Suppressor macrophage treated with lipopolysaccharide for 4 hours (primary cell): ENCODE results near the gene PI16.
"Not testable (repeated sequence)": the region's sequence is repeated elsewhere in the genome, so short reads cannot be mapped to it uniquely, and the experiment has no call there.

Experiments
- DNase-seq: peaks from one replicate; pipeline ENCODE4 v3.0.0-alpha.2; 2020

The PI16 gene

DNA sequence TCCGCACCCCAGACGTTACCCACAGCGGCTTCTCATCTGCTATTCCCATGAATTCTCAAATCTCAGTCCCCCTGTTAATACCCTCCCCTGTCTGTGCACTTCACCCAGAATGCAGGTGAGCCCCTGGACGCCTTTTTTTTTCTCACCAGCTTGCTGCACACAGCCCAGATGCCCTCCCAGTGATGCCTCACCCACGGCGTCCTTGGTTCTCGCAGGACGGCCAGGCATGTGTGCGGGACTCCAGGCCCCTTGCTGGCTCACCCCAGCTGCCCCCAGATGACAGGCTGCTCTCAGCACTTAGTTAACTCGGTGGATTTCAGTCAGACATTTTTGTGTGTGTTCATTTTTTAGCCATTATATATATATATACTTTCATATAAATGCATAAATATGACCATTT is 25.4 kb upstream of the PI16 start:
- DNase-seq, result no peak

DNA sequence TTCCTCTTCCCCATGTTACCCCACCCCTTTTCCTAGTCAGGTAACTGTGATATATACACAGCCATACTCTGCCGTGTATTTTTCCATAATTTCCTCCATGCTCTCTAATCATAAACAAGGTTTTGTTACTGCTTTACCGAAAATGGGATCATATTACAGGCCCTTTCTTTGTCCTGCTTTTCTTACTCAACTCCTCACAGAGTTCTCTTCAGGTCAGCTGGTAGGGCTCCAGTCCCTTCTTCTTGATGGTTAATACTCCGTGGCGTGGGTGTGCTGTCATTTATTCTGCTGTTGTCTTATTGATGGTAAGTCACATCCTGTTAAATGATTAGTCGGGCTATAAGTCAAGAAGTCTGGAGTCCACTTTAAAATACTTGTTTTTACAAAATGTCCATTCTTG is 24.9 kb upstream of the PI16 start:
- no peak for DNase-seq

DNA sequence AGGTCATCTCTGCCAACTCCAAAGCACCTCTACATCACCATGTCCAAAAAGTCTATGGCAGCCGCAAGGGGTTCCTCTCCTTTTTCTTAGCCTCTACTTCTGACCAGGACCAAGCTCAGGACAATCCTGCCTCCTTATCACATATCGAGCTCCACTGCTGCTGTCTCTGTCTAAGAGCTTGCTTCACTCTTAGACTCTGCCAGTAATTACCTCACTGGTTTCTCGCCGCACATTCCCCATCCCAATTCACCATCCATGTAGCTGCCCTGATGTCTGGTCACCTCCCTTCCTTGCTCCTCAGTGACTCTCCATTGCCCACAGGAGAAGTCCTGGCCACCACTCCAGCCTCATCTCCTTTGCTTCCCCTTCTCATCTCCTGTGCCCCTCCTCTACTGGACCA is 24.1 kb upstream of the PI16 start:
- no peak for DNase-seq

- no peak for DNase-seq
Measured at GRCh38 chr6:36933102-36933501, 21.4 kb upstream of the PI16 start.

- no peak for DNase-seq
Measured at GRCh38 chr6:36933519-36933918, 21.0 kb upstream of the PI16 start.

DNA sequence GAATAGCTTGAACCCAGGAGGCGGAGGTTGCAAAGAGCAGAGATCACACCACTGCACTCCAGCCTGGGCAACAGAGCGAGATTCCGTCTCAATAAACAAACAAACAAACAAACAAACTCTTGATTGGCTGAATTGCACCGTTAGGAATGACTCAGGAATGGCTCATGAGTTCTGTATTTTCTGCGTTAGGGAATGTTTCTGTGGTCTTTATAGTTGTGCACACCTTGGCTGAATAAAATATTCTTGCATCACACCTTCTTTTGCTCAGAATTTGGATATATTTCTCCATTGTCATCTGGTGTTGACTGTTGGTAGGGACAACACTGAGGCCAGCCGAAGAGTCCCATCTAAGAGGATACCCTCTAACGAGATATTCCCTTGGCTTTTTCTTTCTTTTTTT is 19.6 kb upstream of the PI16 start:
- DNase-seq, result no peak

- DNase-seq, result no peak
Measured at GRCh38 chr6:36936824-36937223, 17.7 kb upstream of the PI16 start.

- DNase-seq, result no peak
Measured at GRCh38 chr6:36937896-36938295, 16.6 kb upstream of the PI16 start.

DNA sequence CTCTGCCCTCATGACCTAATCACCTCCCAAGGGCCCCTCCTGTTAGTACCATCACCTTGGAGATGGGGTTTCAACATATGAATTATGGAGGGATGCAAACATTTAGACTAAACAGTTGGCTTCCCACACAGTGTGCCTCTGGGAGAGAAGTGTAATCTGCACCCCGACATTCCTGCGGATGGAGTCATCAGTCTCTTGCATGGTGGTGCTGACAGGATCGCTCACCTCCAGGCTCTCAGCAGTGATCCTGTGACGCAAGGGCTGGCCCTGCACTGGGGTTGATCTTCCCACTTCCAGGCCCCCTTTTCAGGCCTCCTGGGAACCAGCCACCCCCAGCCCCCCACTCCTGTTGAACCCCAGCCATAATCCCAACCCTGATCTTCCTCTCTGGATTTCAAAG is 16.0 kb upstream of the PI16 start:
- no peak for DNase-seq

DNA sequence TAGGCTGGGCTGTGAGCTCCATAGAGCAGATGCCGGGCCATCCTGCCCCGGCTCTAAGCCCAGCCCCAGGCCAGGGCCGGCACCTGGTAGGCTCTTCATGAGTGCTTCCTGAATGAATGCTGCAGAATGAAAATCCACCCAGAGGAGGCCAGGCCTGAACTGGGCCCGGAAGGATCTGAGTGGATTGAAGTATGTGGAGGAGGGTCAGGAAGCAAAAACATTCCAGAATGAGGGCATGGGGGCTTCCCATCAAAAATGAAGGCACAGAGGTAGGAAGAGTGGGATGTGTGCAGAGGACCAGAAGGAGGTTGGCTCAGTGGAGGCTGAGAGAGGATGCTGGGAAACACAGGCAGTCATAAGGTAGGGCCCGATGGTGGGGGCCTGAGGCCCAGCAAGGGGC is 15.5 kb upstream of the PI16 start:
- not testable (repeated sequence) for DNase-seq

DNA sequence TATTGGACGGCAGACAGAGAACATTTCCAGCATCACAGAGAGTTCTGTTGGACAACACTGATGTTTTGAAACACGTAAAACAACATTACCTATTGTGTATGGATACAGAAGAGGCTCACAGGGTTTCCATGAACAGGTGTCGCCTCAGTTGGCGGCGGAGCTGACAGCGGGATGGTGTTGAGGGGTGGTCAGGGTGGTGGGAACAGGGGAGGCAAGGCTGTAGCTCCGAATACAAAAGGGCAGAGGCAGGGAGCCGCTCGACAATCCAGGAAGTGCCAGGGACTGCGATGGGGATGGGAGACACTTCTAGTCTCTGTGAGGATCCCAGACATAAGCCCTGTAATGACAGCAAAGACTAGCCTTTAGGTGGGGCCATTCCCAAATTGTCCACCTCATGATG is 14.5 kb upstream of the PI16 start:
- no peak for DNase-seq

- not testable (repeated sequence) for DNase-seq
Measured at GRCh38 chr6:36941561-36941960, 13.0 kb upstream of the PI16 start.

DNA sequence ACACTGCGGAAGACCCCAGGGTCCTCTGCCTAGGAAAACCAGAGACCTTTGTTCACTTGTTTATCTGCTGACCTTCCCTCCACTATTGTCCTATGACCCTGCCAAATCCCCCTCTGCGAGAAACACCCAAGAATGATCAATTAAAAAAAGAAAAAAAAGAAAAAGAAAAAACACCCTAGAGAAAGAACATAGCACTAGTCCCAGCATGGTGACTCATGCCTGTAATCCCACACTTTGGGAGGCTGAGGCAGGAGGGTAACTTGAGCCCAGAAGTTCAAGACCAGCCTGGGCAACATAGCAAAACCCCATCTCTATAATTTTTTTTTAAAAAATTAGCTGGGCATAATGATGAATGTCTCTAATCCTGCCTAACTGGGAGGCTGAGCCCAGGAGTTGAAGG is 12.2 kb upstream of the PI16 start:
- DNase-seq, result not testable (repeated sequence)

- no peak for DNase-seq
Measured at GRCh38 chr6:36944650-36945049, 9.9 kb upstream of the PI16 start.

- DNase-seq, result no peak
Measured at GRCh38 chr6:36945301-36945700, 9.2 kb upstream of the PI16 start.

- DNase-seq, result no peak
Measured at GRCh38 chr6:36946526-36946925, 8.0 kb upstream of the PI16 start.

GRCh38 chr6:36947570-36948351 is 6.8 kb upstream of the PI16 start:
- DNase-seq, result no peak

- not testable (repeated sequence) for DNase-seq
Measured at GRCh38 chr6:36949076-36949475, 5.5 kb upstream of the PI16 start.

DNA sequence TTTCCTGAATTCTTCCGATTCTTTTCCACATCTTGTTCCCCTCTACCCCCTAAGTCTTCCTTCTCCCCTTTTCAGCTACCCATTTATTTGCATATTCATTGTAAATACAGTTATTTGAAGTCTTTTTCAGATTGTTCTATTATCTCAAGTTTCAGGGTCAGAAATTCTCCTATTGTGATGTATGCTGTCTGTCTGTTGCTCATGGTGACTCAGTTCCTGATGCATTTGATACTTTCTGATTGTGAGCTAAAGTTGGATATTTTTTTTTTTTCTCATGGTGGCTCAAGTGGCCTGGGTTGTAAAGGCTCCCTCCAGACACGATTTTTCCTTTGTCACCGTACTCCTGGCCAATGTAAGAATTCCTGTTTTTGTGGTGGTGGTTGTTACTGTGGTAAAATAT is 4.9 kb upstream of the PI16 start:
- no peak for DNase-seq

GRCh38 chr6:36953931-36954261 is 642 bp upstream of the PI16 start:
- DNase-seq, result no peak

GRCh38 chr6:36955136-36955535 is 598 bp downstream of the PI16 start:
- DNase-seq, result peak; percentile 12

DNA sequence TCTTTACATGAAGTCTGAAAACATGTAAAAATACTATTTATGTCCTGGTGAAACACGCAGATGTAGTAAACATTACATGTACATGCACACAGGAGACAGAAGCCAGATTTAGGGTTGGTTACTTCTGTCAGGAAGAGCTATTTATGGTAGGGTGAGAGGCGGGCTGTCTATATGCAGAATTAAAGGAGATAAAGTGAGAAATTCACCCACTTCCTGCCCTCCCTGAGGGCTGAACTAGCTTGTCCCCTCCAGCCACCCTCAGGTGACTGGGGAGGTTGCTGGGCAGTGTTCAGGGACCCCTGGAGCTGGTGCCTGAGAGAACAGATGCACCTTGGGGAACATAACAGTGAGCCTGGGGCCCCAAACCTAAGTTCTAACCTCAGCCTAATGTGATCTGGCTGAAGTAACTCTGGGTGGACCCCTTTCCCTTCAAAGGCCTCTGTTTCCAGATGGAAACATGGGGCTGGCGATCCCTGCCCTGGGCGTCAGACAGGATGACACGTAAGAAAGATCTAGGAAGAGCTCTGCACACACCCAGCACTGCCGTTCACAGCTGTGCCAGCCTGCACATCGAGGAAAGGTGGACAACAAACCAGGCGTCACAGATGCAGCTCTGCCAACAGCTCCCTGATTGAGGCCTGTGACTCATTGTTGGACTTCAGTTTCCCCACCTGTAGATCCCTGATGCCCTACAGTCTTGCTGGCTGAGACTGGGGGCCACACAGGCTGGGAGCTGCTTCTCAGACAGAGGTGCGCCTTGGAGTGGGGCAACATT is 1.3 kb downstream of the PI16 start:
- no peak for DNase-seq

DNA sequence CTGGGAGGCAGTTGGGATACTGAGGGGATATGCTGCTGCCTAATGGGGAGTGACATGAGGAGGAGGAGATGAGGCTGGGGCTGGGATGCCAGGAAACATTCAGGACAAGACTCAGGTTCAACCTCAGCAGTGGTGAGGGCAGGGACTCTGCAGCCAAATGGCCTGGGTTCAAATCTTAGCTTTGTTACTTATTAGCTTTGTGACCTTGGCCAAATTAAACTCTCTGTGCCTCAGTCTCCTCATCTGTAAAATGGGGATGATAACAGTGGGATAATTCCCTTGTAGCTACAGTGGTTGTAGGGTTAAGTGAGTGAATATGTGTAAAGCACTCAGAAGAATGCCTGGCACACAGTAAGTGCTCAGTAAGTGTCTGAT is 1.9 kb downstream of the PI16 start:
- DNase-seq, result no peak

GRCh38 chr6:36957773-36958271 is 3.3 kb downstream of the PI16 start:
- DNase-seq, result no peak
